ENCODE data around the gene RABGAP1L. TPM values are rescaled to one million over a fixed set of nuclear protein-coding genes. Genes with fewer than 3 reads are reported as not detected.

The RABGAP1L gene
- total RNA-seq, 2 experiments from 2014 or later, result 98.1 to 158 TPM

- intact Hi-C loops (cut with micrococcal nuclease; ENCODE audit: unreplicated experiment), result no loop called here
- Histone ChIP-seq H2AFZ (ENCODE audit: low read length) (no peak overlapping the region), H3K4me3 (ENCODE audit: low read depth, low read length, poor library complexity, severe bottlenecking) (no peak overlapping the region), H3K4me1 (ENCODE audit: insufficient read depth, low read length, poor library complexity, severe bottlenecking) (peaks cover 11% of the 10 kb centered on the region), H4K20me1 (ENCODE audit: insufficient read depth, low read length) (no peaks in the 10 kb centered on the region), H3K9me2 (ENCODE audit: insufficient read depth, low read length) (no peaks in the 10 kb centered on the region), H3K79me2 (ENCODE audit: insufficient read depth, low read depth, low read length) (peaks cover 49% of the 10 kb centered on the region), H3K27ac (ENCODE audit: low read depth, low read length, poor library complexity, severe bottlenecking) (no peak overlapping the region), H3K4me2 (ENCODE audit: low read length) (no peak overlapping the region), H3K9me3 (ENCODE audit: low read length) (peaks cover 17% of the 10 kb centered on the region), H3K36me3 (ENCODE audit: insufficient read depth, low read length) (peaks cover 77% of the 10 kb centered on the region)
- POLR2A ChIA-PET, result no interaction called here
- no peak for DNase-seq (ENCODE audit: low spot score)
- BruUV-seq (replicated peaks), result no TSS peak
- TF ChIP-seq CTCF (conservative IDR thresholded peaks at IDR 0.05; ENCODE audit: low read length) (no peak), EZH2phosphoT487 (IDR thresholded peaks at IDR 0.05; ENCODE audit: borderline replicate concordance, low read depth, low read length) (no peak)
- CTCF ChIA-PET (ENCODE audit: unreplicated experiment), result no interaction called here
These were observed 755.7 kb downstream of the RABGAP1L start for GRCh38 chr1:174914991-174915390.

GRCh38 chr1:174916846-174917245 lies 757.5 kb downstream of the RABGAP1L start:
- Histone ChIP-seq H2AFZ (ENCODE audit: low read length) (no peak overlapping the region), H3K36me3 (ENCODE audit: insufficient read depth, low read length) (peaks cover 83% of the 10 kb centered on the region), H3K4me1 (ENCODE audit: insufficient read depth, low read length, poor library complexity, severe bottlenecking) (peaks cover 17% of the 10 kb centered on the region), H3K9me3 (ENCODE audit: low read length) (peaks cover 26% of the 10 kb centered on the region), H3K4me3 (ENCODE audit: low read depth, low read length, poor library complexity, severe bottlenecking) (no peak overlapping the region), H3K4me2 (ENCODE audit: low read length) (no peak overlapping the region), H3K79me2 (ENCODE audit: insufficient read depth, low read depth, low read length) (peaks cover 48% of the 10 kb centered on the region), H3K27ac (ENCODE audit: low read depth, low read length, poor library complexity, severe bottlenecking) (no peak overlapping the region), H3K9me2 (ENCODE audit: insufficient read depth, low read length) (no peaks in the 10 kb centered on the region), H4K20me1 (ENCODE audit: insufficient read depth, low read length) (no peaks in the 10 kb centered on the region)
- TF ChIP-seq CTCF (conservative IDR thresholded peaks at IDR 0.05; ENCODE audit: low read length), result no peak
- no peak for TF ChIP-seq EZH2phosphoT487 (IDR thresholded peaks at IDR 0.05; ENCODE audit: borderline replicate concordance, low read depth, low read length)
- BruUV-seq (replicated peaks), result no TSS peak
- no peak for DNase-seq (ENCODE audit: low spot score)
- POLR2A ChIA-PET, result interaction anchor here (1.3 kb wide), 1 partner anchor 22 kb away, joined by 4 read pairs; no protein-coding TSS in a partner anchor
- intact Hi-C loops (cut with micrococcal nuclease; ENCODE audit: unreplicated experiment), result no loop called here
- CTCF ChIA-PET (ENCODE audit: unreplicated experiment), result no interaction called here

GRCh38 chr1:174920093-174920492 lies 760.8 kb downstream of the RABGAP1L start:
- CTCF ChIA-PET (ENCODE audit: unreplicated experiment), result no interaction called here
- no peak overlapping the region for H3K4me3 ChIP-seq (ENCODE audit: low read depth, low read length, poor library complexity, severe bottlenecking)
- H3K27ac ChIP-seq (ENCODE audit: low read depth, low read length, poor library complexity, severe bottlenecking), result no peak overlapping the region
- peaks cover 31% of the 10 kb centered on the region for H3K4me1 ChIP-seq (ENCODE audit: insufficient read depth, low read length, poor library complexity, severe bottlenecking)
- H4K20me1 ChIP-seq (ENCODE audit: insufficient read depth, low read length), result no peaks in the 10 kb centered on the region
- intact Hi-C loops (cut with micrococcal nuclease; ENCODE audit: unreplicated experiment), result no loop called here
- no peak overlapping the region for H2AFZ ChIP-seq (ENCODE audit: low read length)
- BruUV-seq (replicated peaks), result no TSS peak
- H3K79me2 ChIP-seq (ENCODE audit: insufficient read depth, low read depth, low read length), result peaks cover 59% of the 10 kb centered on the region; the same call in 1 of the 2 replicates
- peaks cover 92% of the 10 kb centered on the region for H3K36me3 ChIP-seq (ENCODE audit: insufficient read depth, low read length)
- TF ChIP-seq EZH2phosphoT487 (IDR thresholded peaks at IDR 0.05; ENCODE audit: borderline replicate concordance, low read depth, low read length) (no peak), CTCF (conservative IDR thresholded peaks at IDR 0.05; ENCODE audit: low read length) (no peak)
- no peaks in the 10 kb centered on the region for H3K9me2 ChIP-seq (ENCODE audit: insufficient read depth, low read length)
- POLR2A ChIA-PET, result no interaction called here
- DNase-seq (ENCODE audit: low spot score), result no peak
- peaks cover 32% of the 10 kb centered on the region for H3K9me3 ChIP-seq (ENCODE audit: low read length)
- no peak overlapping the region for H3K4me2 ChIP-seq (ENCODE audit: low read length)

All from OCI-LY7 (cell line).